HG02610 (cell line): ENCODE data around the gene TMEM117.

ENCODE experiments used
- ATAC-seq: cut with Tn5 transposase; IDR thresholded peaks from one replicate; pipeline ENCODE4 v1.9.1; 2021; ENCODE audit warnings: mild to moderate bottlenecking, moderate library complexity; ENCODE audit not compliant: unreplicated experiment

The TMEM117 gene

GRCh38 chr12:43951286-43951685 is 115.4 kb downstream of the TMEM117 start:
- ATAC-seq, result no peak

- peak; percentile 92 for ATAC-seq
Observed at GRCh38 chr12:43957732-43958372, 122.0 kb downstream of the TMEM117 start.

- no peak for ATAC-seq
Observed at GRCh38 chr12:43964033-43964432, 128.2 kb downstream of the TMEM117 start.

GRCh38 chr12:43964961-43965360 is 129.1 kb downstream of the TMEM117 start:
- no peak for ATAC-seq

GRCh38 chr12:43965899-43966298 is 130.0 kb downstream of the TMEM117 start:
- ATAC-seq, result no peak

- ATAC-seq, result no peak
Observed at GRCh38 chr12:43968736-43969135, 132.9 kb downstream of the TMEM117 start.

GRCh38 chr12:43969882-43970281 is 134.0 kb downstream of the TMEM117 start:
- ATAC-seq, result no peak

GRCh38 chr12:43973385-43973784 is 137.5 kb downstream of the TMEM117 start:
- ATAC-seq, result no peak

- no peak for ATAC-seq
Observed at GRCh38 chr12:43973993-43974392, 138.1 kb downstream of the TMEM117 start.

- ATAC-seq, result peak; percentile 50
Observed at GRCh38 chr12:43976027-43976426, 140.1 kb downstream of the TMEM117 start.

GRCh38 chr12:43978556-43978955 is 142.7 kb downstream of the TMEM117 start:
- no peak for ATAC-seq

GRCh38 chr12:43979450-43979849 is 143.6 kb downstream of the TMEM117 start:
- no peak for ATAC-seq

- no peak for ATAC-seq
Observed at GRCh38 chr12:43980627-43981191, 144.8 kb downstream of the TMEM117 start.

- no peak for ATAC-seq
Observed at GRCh38 chr12:43981726-43982125, 145.8 kb downstream of the TMEM117 start.

GRCh38 chr12:43982544-43982943 is 146.7 kb downstream of the TMEM117 start:
- ATAC-seq, result no peak

- ATAC-seq, result peak; percentile 98
Observed at GRCh38 chr12:43988838-43989560, 153.1 kb downstream of the TMEM117 start.

GRCh38 chr12:43992856-43993255 is 157.0 kb downstream of the TMEM117 start:
- ATAC-seq, result no peak

- ATAC-seq, result peak; percentile 92
Observed at GRCh38 chr12:44000309-44000952, 164.6 kb downstream of the TMEM117 start.

GRCh38 chr12:44002607-44003006 is 166.7 kb downstream of the TMEM117 start:
- no peak for ATAC-seq

GRCh38 chr12:44003721-44004120 is 167.8 kb downstream of the TMEM117 start:
- no peak for ATAC-seq

GRCh38 chr12:44015333-44015941 is 179.6 kb downstream of the TMEM117 start:
- ATAC-seq, result peak; percentile 74
